Natural killer cell (primary cell): ENCODE measurements around the gene CNGA2. TPM values are rescaled to one million over a fixed set of nuclear protein-coding genes. Genes with fewer than 3 reads are reported as not detected.

Source experiments
- ATAC-seq, 3 donors: fragments of 150-1000 bp in 2 of 3; fragments of 200-7000 bp in 1 of 3; cut with Tn5 transposase; 1 replicate in 1 of 3; 2 replicates in 2 of 3; pipeline ENCODE4 v1.10.0; 2021; ENCODE audit warnings: mild to moderate bottlenecking in 2 of 3, moderate library complexity in 2 of 3
- DNase-seq, 2 donors: peaks; one replicate each; pipeline versions ENCODE4 v3.0.0 to v3.0.0-alpha.2; 2013 to 2021; ENCODE audit warnings: mixed read lengths in 1 of 2
- H3K27ac ChIP-seq: one replicate; pipeline ENCODE4 v1.5.1; 2013; ENCODE audit warnings: mild to moderate bottlenecking, low read length
- H3K27me3 ChIP-seq: one replicate; pipeline ENCODE4 v1.6.1; 2013; ENCODE audit warnings: low read length; ENCODE audit not compliant: control insufficient read depth, insufficient read depth
- H3K36me3 ChIP-seq: one replicate; pipeline ENCODE4 v1.6.1; 2013; ENCODE audit warnings: low read length; ENCODE audit not compliant: control insufficient read depth, insufficient read depth
- H3K4me1 ChIP-seq: one replicate; pipeline ENCODE4 v1.6.1; 2013; ENCODE audit warnings: low read length; ENCODE audit not compliant: control insufficient read depth, insufficient read depth
- H3K4me3 ChIP-seq: one replicate; pipeline ENCODE4 v1.5.1; 2013; ENCODE audit warnings: low read length
- H3K9me3 ChIP-seq: one replicate; pipeline ENCODE4 v1.6.1; 2013; ENCODE audit warnings: low read length; ENCODE audit not compliant: control insufficient read depth, insufficient read depth
- H3K27ac Mint-ChIP-seq, 2 donors: one replicate each; pipeline ENCODE4 v1.8.0; 2022; ENCODE audit warnings: mild to moderate bottlenecking in 2 of 2, mixed read lengths in 2 of 2, moderate library complexity in 1 of 2
- H3K27me3 Mint-ChIP-seq, 2 donors: one replicate each; pipeline ENCODE4 v1.8.0; 2022; ENCODE audit warnings: low read depth in 2 of 2, mixed read lengths in 2 of 2
- H3K36me3 Mint-ChIP-seq: one replicate; pipeline ENCODE4 v1.8.0; 2022; ENCODE audit warnings: mixed read lengths
- H3K4me1 Mint-ChIP-seq, 2 donors: one replicate each; pipeline ENCODE4 v1.8.0; 2022; ENCODE audit warnings: mixed read lengths in 2 of 2
- H3K4me3 Mint-ChIP-seq: one replicate; pipeline ENCODE4 v1.8.0; 2022; ENCODE audit warnings: mild to moderate bottlenecking, moderate library complexity, mixed read lengths
- H3K9me3 Mint-ChIP-seq, 2 donors: one replicate each; pipeline ENCODE4 v1.8.0; 2022; ENCODE audit warnings: mixed read lengths in 2 of 2
- CTCF ChIP-seq: fragments of 200-600 bp; IDR thresholded peaks from one replicate; pipeline ENCODE4 v1.8.0; 2022; ENCODE audit warnings: antibody characterized with exemption
- WGBS: methylation state at CpG from one replicate; pipeline ENCODE4 v1.1.7; 2013; ENCODE audit warnings: missing lambda C conversion rate; ENCODE audit not compliant: insufficient coverage; 5-methylcytosine and 5-hydroxymethylcytosine counted together
- intact Hi-C: fragments of 100-400 bp; cut with micrococcal nuclease; formaldehyde crosslinking; loops from one replicate; pipeline ENCODE4 v1.14.2; 2022
- total RNA-seq, 4 donors: library from RNA; stranded (reverse); fragments of 120-200 nt in 1 of 4; gene quantifications; one replicate each; pipeline versions ENCODE4 v1.2.3 to v1.2.4, GENCODE V29; 2013 to 2022

CNGA2 gene
- total RNA-seq, 3 donors from 2014 or later (not counting 1 experiment from before 2014, with no cell fraction given), result not detected

GRCh38 chrX:151789179-151789800 lies 54.7 kb downstream of the CNGA2 start:
- no peak for TF ChIP-seq CTCF
- Histone ChIP-seq H3K27me3 (no peaks in the 10 kb centered on the region), H3K36me3 (no peaks in the 10 kb centered on the region), H3K9me3 (no peaks in the 10 kb centered on the region), H3K27ac (no peak overlapping the region), H3K4me3 (no peak overlapping the region), H3K4me1 (no peaks in the 10 kb centered on the region)
- H3K36me3 Mint-ChIP-seq, result no peaks in the 10 kb centered on the region
- H3K9me3 Mint-ChIP-seq, result peaks cover 0 to 2% of the 10 kb centered on the region in 2 donors
- H3K27ac Mint-ChIP-seq, result no peak overlapping the region
- 76% methylated on average over 6 of the region's 6 CpGs for WGBS
- no peaks in the 10 kb centered on the region for H3K4me1 Mint-ChIP-seq
- intact Hi-C loops, result no loop called here
- no peak for ATAC-seq
- no peak for DNase-seq
- peaks cover 0 to 23% of the 10 kb centered on the region in 2 donors for H3K27me3 Mint-ChIP-seq
- H3K4me3 Mint-ChIP-seq, result no peak overlapping the region

GRCh38 chrX:151790481-151791160 lies 56.1 kb downstream of the CNGA2 start:
- Mint-ChIP-seq H3K4me3 (no peak overlapping the region), H3K36me3 (no peaks in the 10 kb centered on the region), H3K4me1 (no peaks in the 10 kb centered on the region), H3K27ac (no peak overlapping the region), H3K27me3 (peaks cover 0 to 22% of the 10 kb centered on the region in 2 donors), H3K9me3 (peaks cover 0 to 2% of the 10 kb centered on the region in 2 donors)
- TF ChIP-seq CTCF, result no peak
- intact Hi-C loops, result no loop called here
- Histone ChIP-seq H3K27me3 (no peaks in the 10 kb centered on the region), H3K36me3 (no peaks in the 10 kb centered on the region), H3K27ac (no peak overlapping the region), H3K9me3 (no peaks in the 10 kb centered on the region), H3K4me3 (no peak overlapping the region), H3K4me1 (no peaks in the 10 kb centered on the region)
- 80% methylated on average over 3 of the region's 3 CpGs for WGBS
- ATAC-seq (no peak), DNase-seq (no peak)

- 79% methylated on average over 3 of the region's 3 CpGs for WGBS
- TF ChIP-seq CTCF, result no peak
- H3K27ac ChIP-seq, result no peak overlapping the region
- Mint-ChIP-seq H3K27me3 (peaks cover 0 to 22% of the 10 kb centered on the region in 2 donors), H3K4me1 (no peaks in the 10 kb centered on the region), H3K9me3 (peaks cover 0 to 2% of the 10 kb centered on the region in 2 donors), H3K27ac (no peak overlapping the region), H3K36me3 (no peaks in the 10 kb centered on the region), H3K4me3 (no peak overlapping the region)
- no peaks in the 10 kb centered on the region for H3K9me3 ChIP-seq
- ATAC-seq (no peak), DNase-seq (no peak)
- H3K4me1 ChIP-seq, result no peaks in the 10 kb centered on the region
- no peaks in the 10 kb centered on the region for H3K36me3 ChIP-seq
- intact Hi-C loops, result no loop called here
- H3K4me3 ChIP-seq, result no peak overlapping the region
- H3K27me3 ChIP-seq, result no peaks in the 10 kb centered on the region
These were observed 57.4 kb downstream of the CNGA2 start for GRCh38 chrX:151791961-151792360.
